MG63 (cell line): ENCODE measurements around the gene ST3GAL5. TPM values are rescaled to one million over a fixed set of nuclear protein-coding genes. Genes with fewer than 3 reads are reported as not detected.

Experiments
- DNase-seq: peaks from one replicate; pipeline ENCODE4 v3.0.0-alpha.2; 2020
- H3K27me3 ChIP-seq: fragments of 250-450 bp; sonication (Bioruptor Pico); 2 replicates; pipeline ENCODE4 v1.5.1; 2020; ENCODE audit warnings: mild to moderate bottlenecking, moderate library complexity
- H3K36me3 ChIP-seq: fragments of 250-450 bp; sonication (Bioruptor Pico); 2 replicates; pipeline ENCODE4 v1.5.1; 2020; ENCODE audit warnings: mild to moderate bottlenecking, moderate library complexity
- H3K4me3 ChIP-seq: fragments of 250-450 bp; sonication (Bioruptor Pico); 2 replicates; pipeline ENCODE4 v1.5.1; 2020; ENCODE audit warnings: mild to moderate bottlenecking, moderate library complexity
- H3K9me3 ChIP-seq: fragments of 250-450 bp; sonication (Bioruptor Pico); 2 replicates; pipeline ENCODE4 v1.5.1; 2020; ENCODE audit warnings: mild to moderate bottlenecking, moderate library complexity
- total RNA-seq: library from RNA; depleted of rRNA; stranded (reverse); fragments of >200 nt; shearing (Covaris generic); gene quantifications from 2 replicates; pipeline ENCODE4 v1.2.3, GENCODE V29; 2014; ENCODE audit warnings: low replicate concordance; rRNA removed

The ST3GAL5 gene
- total RNA-seq, 1 experiment from 2014 or later = 2.1 TPM

DNA sequence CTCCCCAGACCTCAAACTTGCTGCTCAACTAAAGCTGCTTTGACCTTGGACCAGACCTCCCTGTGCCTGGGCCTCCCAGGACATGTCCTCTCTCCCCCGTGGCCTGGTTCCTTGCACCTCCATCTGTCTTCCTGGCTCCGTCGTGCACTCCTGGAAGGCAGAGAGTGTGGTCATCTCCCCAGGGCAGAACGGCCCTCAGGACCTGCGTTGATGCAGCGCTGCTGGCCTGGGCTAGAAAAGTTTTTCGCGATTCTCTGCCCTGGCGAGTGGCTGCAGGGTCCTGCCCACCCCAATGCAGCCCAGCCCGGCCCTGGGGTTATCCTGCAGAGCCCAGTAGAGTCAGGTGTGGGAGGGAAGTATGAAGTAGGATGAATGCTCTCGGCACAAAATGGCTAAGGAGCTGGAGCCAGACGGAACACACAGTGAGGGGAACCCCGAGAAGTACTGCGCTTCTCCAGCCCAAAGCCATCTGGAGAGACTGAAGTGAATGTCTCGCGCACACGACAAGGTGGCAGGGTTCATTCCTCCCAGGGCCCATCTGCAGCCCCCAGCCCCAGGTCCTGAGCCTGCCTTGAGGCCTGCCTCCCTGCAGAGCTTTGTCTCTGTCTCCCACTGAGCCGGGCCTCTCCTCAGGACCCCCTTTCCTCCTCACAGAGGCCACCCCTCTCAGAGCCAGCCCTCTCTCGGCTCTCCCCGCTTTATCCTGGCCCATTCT is 93.3 kb downstream of the ST3GAL5 start:
- no peak overlapping the region for H3K4me3 ChIP-seq

DNA sequence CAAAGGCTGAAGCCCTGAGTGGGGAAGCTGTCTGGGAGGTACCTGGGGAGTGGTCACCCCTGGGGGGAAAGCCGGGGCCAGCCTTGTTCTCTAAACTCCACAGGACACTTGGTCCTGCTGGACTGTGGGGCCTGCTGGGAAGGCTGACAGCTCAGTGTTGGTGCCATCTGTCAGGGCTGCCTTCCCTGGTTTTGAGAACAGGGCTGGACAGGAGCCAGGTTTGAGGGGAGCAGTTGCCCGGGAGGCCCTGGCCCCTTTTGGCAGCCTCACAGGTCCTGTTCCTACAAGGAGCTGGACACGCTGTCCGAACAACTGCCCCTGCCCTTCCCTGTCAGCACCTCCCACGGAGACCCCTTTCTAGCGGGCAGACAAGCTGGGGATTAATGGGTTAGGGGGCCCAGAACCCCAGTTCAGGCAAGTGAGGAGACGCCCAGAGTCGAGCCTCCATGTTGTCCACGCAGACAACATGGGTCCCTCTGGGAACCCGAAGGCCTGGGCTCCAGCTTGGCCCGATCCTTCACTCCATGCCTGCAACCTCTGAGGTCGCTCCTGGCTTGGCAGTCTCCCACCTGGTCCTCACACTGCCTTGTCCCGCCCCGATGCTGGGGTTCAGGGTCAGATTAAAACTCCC is 94.2 kb downstream of the ST3GAL5 start:
- Histone ChIP-seq H3K4me3 (no peak overlapping the region), H3K27me3 (no peaks in the 10 kb centered on the region), H3K9me3 (no peaks in the 10 kb centered on the region), H3K36me3 (peaks cover 25% of the 10 kb centered on the region)
- DNase-seq = no peak

More for the DNA sequence above, 93.3 kb downstream of the ST3GAL5 start:
- Histone ChIP-seq H3K9me3 (no peaks in the 10 kb centered on the region), H3K27me3 (no peaks in the 10 kb centered on the region), H3K36me3 (peaks cover 25% of the 10 kb centered on the region)
- DNase-seq = no peak

DNA sequence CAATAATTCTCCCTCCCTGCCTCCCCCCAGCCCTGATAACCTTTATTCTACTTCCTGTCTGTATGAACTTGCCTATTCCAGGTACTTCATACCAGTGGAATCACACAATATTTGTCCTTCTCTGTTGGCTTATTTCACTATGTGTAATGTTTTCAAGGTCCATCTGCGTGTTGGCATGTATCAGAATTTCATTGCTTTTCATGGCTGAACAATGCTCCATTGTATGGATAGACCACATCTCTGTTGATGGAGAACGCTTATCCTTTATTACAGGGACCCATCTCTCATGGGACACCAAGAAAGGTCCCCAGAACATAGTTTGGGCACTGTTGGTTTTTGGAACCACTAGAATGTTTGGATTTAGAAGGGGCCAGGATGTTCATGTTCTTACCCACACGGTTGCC is 94.8 kb downstream of the ST3GAL5 start:
- H3K36me3 ChIP-seq = peaks cover 28% of the 10 kb centered on the region
- H3K9me3 ChIP-seq = no peaks in the 10 kb centered on the region
- H3K4me3 ChIP-seq = no peak overlapping the region
- no peak for DNase-seq
- no peaks in the 10 kb centered on the region for H3K27me3 ChIP-seq

DNA sequence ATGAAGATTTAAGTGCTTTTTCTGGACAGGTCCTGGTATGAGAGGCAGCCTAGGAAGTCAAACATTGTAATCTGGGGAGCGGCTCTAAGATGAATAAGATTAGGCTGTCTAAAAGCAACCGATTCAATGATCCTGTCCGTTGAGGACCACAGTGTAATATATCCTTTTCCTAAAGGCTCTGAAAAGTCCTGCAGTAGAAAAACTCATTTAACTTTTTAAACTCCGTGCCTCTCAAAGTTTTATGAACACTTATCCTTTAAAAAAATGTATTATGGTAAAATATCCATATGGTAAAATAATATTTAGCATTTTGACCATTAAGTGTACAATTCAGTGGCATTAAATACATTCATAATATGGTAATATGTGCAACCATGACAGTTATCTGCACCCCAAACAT is 95.2 kb downstream of the ST3GAL5 start:
- no peak for DNase-seq
- Histone ChIP-seq H3K9me3 (no peaks in the 10 kb centered on the region), H3K27me3 (no peaks in the 10 kb centered on the region), H3K4me3 (no peak overlapping the region), H3K36me3 (peaks cover 32% of the 10 kb centered on the region)

DNA sequence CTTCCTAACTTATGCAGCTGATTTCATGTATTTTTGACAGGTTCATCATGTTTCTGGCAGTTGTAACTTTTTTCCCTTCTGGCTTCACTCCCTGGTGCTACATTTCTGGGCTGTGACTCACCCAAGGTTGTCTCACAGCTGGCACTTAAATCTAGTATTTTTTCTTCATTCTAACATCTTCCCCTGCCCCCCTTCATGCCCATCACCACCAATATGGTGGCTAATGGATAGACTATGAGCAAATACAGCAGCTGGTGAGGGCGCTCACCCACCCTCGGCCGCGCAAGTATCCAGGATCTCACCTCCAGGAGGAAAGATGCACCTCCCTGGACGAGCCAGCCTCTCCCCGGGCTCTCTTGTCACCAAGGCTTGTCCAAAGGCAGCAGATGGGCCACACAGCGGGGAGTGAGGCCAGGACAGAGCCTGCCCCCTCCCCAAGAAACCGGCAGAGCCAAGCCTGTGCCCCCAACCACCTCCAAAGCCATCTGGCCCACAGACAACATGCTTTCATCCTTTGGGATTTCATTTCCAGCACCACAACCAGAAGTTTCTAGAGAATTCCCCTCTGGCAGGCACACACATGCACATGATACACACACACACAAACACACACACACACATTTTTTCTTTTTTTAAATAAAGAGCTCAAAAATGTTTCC is 95.9 kb downstream of the ST3GAL5 start:
- peak; percentile 70 for DNase-seq
- H3K4me3 ChIP-seq = no peak overlapping the region
- H3K36me3 ChIP-seq = peaks cover 37% of the 10 kb centered on the region
- no peaks in the 10 kb centered on the region for H3K9me3 ChIP-seq
- no peaks in the 10 kb centered on the region for H3K27me3 ChIP-seq

DNA sequence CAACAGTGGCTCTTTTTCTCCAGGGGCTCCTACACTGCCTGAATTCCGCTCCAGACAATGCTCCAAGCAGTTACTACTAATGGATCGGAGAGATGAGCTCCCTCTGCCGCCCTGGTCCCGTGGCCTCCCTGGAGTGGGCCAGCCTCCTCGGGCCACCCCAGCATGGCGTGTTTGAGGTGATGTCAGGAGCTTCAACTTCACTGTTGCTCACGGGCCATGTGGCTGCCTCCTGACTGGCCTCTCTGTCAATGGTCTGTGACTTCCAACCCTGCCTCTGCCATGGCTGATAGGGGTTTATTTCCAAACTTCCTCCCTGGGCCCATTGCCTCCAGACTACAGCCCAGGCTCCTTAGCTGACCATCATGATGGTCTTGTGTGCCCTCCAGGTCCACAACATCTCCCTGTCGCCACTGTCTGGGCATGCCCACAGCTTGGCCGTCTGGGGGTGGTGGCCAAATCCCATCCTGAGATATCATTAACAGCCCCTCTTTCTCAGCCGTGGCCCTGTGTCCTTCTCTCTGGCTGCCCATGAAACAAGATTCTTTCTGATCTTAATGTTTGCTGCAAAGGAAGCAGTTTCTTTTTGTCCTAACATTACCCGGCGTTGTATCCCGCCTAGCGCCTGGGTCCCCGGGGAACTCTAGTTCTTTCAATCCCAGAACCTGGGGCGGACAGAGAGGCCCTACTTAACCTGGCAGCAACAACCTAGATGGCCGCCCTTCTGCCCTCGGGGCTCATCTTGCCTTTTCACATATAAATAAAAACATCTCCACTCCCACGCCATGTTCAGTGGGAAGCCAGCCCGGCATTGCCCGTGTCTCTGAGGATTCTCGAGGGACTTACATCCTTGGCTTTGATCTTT is 96.9 kb downstream of the ST3GAL5 start:
- H3K27me3 ChIP-seq = no peaks in the 10 kb centered on the region
- DNase-seq = no peak
- H3K4me3 ChIP-seq = no peak overlapping the region
- peaks cover 47% of the 10 kb centered on the region for H3K36me3 ChIP-seq
- no peaks in the 10 kb centered on the region for H3K9me3 ChIP-seq

DNA sequence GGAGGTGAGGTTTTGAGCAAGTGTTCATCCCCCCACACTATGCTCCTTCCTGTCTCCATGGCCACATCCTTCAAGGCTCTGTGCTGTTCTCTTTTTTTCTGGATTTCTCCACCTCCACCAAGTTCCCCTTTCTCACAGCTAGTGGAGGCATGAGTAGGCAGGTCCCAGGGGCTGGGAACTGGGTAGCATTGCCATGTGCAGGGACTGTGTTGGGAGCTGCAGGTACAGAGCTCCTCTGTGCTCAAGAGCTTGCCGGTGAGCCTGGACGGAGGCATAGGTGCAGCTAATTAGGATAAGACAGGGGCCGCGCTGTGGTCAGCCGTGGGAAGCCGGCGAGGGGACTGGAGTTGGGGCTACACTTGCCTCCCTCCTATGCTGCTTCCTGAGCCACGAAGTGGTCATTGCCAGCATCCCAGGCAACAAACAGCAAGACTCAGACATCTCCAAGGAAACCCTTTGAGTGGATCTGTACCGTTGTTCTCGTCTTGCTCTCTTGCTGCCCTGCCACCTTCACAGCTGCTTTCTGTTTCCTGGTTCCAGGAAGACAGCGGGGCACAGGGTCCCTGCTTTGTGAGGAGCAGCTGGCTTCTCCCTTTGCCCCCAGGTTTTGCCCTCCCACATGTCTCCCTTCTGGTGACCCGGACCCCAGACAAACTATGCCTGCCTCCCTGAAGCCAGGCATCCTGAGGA is 98.1 kb downstream of the ST3GAL5 start:
- H3K36me3 ChIP-seq = peaks cover 57% of the 10 kb centered on the region

DNA sequence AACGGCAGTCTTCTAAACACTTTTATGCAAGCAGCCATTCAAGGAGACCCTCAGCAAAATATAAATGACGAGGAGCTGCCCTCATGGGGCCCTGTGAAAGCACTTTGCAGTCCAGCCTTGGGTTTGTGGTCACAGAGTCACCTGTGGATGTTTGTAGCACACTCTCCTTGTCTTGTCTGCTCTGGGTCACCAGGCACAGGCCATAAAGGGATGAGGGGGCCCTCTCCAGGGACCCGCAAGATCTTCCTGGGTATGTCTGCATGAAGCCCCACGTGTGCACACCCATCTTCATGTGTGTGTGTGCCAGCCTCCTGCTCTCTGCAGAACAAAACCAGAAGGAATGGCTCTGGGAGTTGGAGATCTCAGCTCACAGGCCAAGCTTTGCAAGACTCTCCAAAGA is 98.8 kb downstream of the ST3GAL5 start:
- Histone ChIP-seq H3K36me3 (peaks cover 57% of the 10 kb centered on the region), H3K27me3 (no peaks in the 10 kb centered on the region), H3K4me3 (no peak overlapping the region), H3K9me3 (no peaks in the 10 kb centered on the region)
- DNase-seq = no peak

More for the DNA sequence above, 98.1 kb downstream of the ST3GAL5 start:
- H3K9me3 ChIP-seq = no peaks in the 10 kb centered on the region
- H3K27me3 ChIP-seq = no peaks in the 10 kb centered on the region
- no peak for DNase-seq
- H3K4me3 ChIP-seq = no peak overlapping the region

DNA sequence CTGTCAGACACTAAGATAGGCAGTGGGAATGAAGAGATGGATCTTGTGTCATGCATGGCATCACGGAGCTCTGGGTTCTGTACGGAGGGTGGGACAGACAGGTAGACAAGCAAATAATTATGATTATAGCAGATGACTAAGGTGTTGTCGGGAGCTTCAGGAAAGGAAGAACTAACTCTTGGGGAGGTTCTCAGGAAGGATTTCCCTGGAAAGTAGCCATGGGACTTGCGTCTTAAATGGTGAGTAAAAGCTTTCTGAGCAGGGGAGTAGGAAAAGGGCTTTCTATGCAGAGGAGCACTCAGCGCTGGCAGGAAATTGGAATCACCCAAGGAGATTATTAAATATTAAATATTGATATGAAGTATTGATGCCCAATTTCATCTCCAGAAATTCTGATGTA is 99.5 kb downstream of the ST3GAL5 start:
- DNase-seq = no peak
- no peaks in the 10 kb centered on the region for H3K27me3 ChIP-seq
- H3K4me3 ChIP-seq = no peak overlapping the region
- peaks cover 59% of the 10 kb centered on the region for H3K36me3 ChIP-seq
- H3K9me3 ChIP-seq = no peaks in the 10 kb centered on the region

DNA sequence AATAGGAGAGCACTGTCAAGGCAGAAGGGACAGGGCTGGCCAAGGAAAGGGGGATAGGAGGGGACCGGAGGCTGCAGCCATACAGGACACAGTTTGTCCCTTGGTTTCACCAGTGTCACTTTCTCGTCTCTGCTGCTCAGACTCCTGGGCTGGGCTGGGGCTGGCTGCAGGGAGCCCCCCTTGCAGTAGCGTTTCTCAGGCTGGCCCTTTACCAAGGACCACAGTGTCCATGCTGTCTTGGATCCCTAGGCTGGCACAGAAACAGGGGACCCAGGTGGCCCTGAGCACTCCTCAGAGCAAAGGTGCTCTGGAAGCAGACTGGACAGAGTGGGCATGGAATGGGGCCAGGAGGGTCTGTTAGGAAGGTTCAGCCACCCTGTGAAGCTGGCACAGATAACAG is 100.2 kb downstream of the ST3GAL5 start:
- Histone ChIP-seq H3K27me3 (no peaks in the 10 kb centered on the region), H3K9me3 (no peaks in the 10 kb centered on the region), H3K4me3 (no peak overlapping the region), H3K36me3 (peaks cover 58% of the 10 kb centered on the region)
- no peak for DNase-seq

DNA sequence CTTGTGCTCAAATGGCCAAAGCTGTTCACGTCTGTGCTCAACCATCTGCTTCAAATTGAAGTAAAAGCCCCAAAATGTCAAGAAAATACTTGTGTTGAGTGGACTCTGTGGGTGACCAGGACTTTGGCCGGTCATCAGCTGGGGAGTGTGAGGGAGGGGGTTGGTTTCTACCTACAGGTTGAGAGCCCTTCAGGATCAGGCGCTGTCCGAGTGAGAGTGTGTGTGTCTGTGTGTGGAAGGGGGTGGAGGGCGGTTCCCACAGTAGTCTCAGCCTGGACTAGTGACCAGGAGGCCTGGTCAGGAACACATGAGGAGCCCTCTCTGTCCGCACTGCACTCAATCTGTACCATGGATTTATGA is 100.8 kb downstream of the ST3GAL5 start:
- Histone ChIP-seq H3K9me3 (no peaks in the 10 kb centered on the region), H3K36me3 (peaks cover 60% of the 10 kb centered on the region), H3K4me3 (no peak overlapping the region), H3K27me3 (no peaks in the 10 kb centered on the region)
- no peak for DNase-seq

DNA sequence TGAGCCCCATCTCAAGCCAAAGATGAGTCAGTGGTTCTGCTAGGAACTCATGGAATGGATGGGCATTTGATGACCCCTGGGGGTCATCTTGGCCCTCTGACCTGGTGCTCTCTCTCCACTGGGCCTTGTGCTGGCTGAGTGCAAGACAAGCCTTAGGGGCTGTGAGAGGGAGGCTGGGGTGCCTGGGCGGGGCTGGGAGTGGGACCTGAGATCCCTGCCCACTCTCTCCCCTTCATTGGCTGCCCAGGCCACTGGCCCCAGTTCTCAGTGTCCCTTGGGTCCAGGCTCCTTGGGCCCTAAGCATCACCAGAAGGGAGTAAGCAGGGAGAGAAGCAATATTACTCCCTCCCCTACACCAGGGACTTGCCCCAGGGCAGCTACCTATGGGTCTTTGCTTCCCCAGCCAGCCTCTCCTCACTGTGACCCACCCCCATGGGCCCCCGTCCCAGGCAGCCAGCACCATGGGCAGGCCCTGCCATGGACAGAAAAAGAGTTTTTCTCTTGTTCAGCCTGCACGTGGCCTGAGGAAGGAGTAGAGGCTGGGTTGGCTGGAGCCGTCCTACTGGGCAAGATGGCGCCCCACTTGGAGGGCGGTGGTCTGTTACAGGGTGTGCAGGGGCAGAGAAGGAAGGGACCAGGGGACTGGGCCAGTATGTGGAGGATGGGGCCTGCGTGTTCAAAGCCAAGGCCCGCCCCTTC is 101.4 kb downstream of the ST3GAL5 start:
- Histone ChIP-seq H3K36me3 (peaks cover 65% of the 10 kb centered on the region), H3K27me3 (no peaks in the 10 kb centered on the region), H3K9me3 (no peaks in the 10 kb centered on the region), H3K4me3 (no peak overlapping the region)
- DNase-seq = no peak

Other genes with a start within 250 kb of the ST3GAL5 start
- gene SFTPB, start 220.8 kb downstream of the ST3GAL5 start, total RNA-seq = 0.16 TPM in 1 of 2 replicates, not detected in the other
- gene GNLY, start 194.6 kb downstream of the ST3GAL5 start, total RNA-seq = not detected in 2 replicates
- gene ATOH8, start 135.0 kb downstream of the ST3GAL5 start, total RNA-seq = 43.5 and 59.1 TPM in 2 replicates
- 8.9 and 10.2 TPM in 2 replicates for gene POLR1A, start 216.9 kb upstream of the ST3GAL5 start, total RNA-seq
- gene PTCD3, start 217.2 kb upstream of the ST3GAL5 start, total RNA-seq = 50.6 and 78.4 TPM in 2 replicates